Keratinocyte (primary cell): ENCODE results near the gene TMEM119. TPM values are rescaled to one million over a fixed set of nuclear protein-coding genes. Genes with fewer than 3 reads are reported as not detected.

Experiments
- DNase-seq: peaks from one replicate; pipeline ENCODE4 v3.0.0-alpha.2; 2011; ENCODE audit warnings: low read depth, missing footprints, low spot score
- FAIRE-seq: peaks from 2 replicates; lab custom pipeline; 2011; peaks lifted over from hg19 to GRCh38; lab: Jason Lieb, UNC
- H2AFZ ChIP-seq: 2 replicates; pipeline ENCODE4 v1.6.0; 2012; ENCODE audit warnings: low read length, control low read depth, inconsistent platforms; ENCODE audit not compliant: control insufficient read depth
- H3K27ac ChIP-seq: 2 replicates; pipeline ENCODE4 v1.5.1; 2011; ENCODE audit warnings: low read length; ENCODE audit not compliant: control insufficient read depth, insufficient read depth
- H3K27me3 ChIP-seq: 3 replicates; pipeline ENCODE4 v1.6.0; 2011; ENCODE audit warnings: low read length; ENCODE audit not compliant: control insufficient read depth, insufficient read depth; ENCODE audit errors: extremely low read depth
- H3K36me3 ChIP-seq, 2 experiments: 2 replicates in 1 of 2; 3 replicates in 1 of 2; pipeline ENCODE4 v1.5.1; 2011; ENCODE audit warnings: low read length in 2 of 2, mild to moderate bottlenecking in 1 of 2; ENCODE audit not compliant: control insufficient read depth in 2 of 2, insufficient read depth in 2 of 2; ENCODE audit errors: extremely low read depth in 1 of 2
- H3K4me1 ChIP-seq: 3 replicates; pipeline ENCODE4 v1.5.1; 2011; ENCODE audit warnings: low read length; ENCODE audit not compliant: control insufficient read depth, insufficient read depth; ENCODE audit errors: extremely low read depth
- H3K4me2 ChIP-seq: 3 replicates; pipeline ENCODE4 v1.6.0; 2011; ENCODE audit warnings: low read depth, low read length; ENCODE audit not compliant: control insufficient read depth, insufficient read depth; ENCODE audit errors: extremely low read depth
- H3K4me3 ChIP-seq, 3 experiments: fragments of 200-600 bp in 1 of 3; sonication (generic) in 1 of 3; 2 replicates in 2 of 3; 3 replicates in 1 of 3; pipeline ENCODE4 v1.5.1; 2011 to 2016; ENCODE audit warnings: low read length in 3 of 3, mild to moderate bottlenecking in 3 of 3, control low read depth in 2 of 3, inconsistent platforms in 1 of 3, low read depth in 1 of 3, mixed read lengths in 1 of 3, mixed run types in 1 of 3, moderate library complexity in 1 of 3; ENCODE audit not compliant: control insufficient read depth in 2 of 3, insufficient read depth in 2 of 3; ENCODE audit errors: extremely low read depth in 1 of 3
- H3K79me2 ChIP-seq: 2 replicates; pipeline ENCODE4 v1.6.0; 2012; ENCODE audit warnings: low read length; ENCODE audit not compliant: control insufficient read depth, insufficient read depth
- H3K9ac ChIP-seq: 3 replicates; pipeline ENCODE4 v1.6.0; 2011; ENCODE audit warnings: low read length; ENCODE audit not compliant: control insufficient read depth, insufficient read depth; ENCODE audit errors: extremely low read depth
- H3K9me1 ChIP-seq: 3 replicates; pipeline ENCODE4 v1.6.0; 2011; ENCODE audit warnings: low read length; ENCODE audit not compliant: control insufficient read depth, insufficient read depth; ENCODE audit errors: extremely low read depth
- H3K9me3 ChIP-seq: 2 replicates; pipeline ENCODE4 v1.5.1; 2012; ENCODE audit warnings: low read depth, low read length; ENCODE audit not compliant: control insufficient read depth
- H4K20me1 ChIP-seq: 3 replicates; pipeline ENCODE4 v1.6.0; 2011; ENCODE audit warnings: low read length; ENCODE audit not compliant: control insufficient read depth, insufficient read depth; ENCODE audit errors: extremely low read depth
- EZH2 ChIP-seq: IDR thresholded peaks from one replicate; pipeline ENCODE4 v1.6.1; 2012; ENCODE audit warnings: inconsistent platforms, mild to moderate bottlenecking, low read length, moderate library complexity
- dilution Hi-C: fragments of 300-500 bp; cut with MboI; formaldehyde crosslinking; loops from one replicate; pipeline ENCODE4 v1.7.0; 2020; ENCODE audit warnings: low sequenced_read_pairs; ENCODE audit not compliant: extremely low pct_ligation_motif_present
- polyA plus RNA-seq, 5 experiments: library from polyadenylated mRNA; depleted of rRNA in 3 of 5; stranded (reverse) in 3 of 5; stranded (forward) in 1 of 5; unstranded in 1 of 5; fragments of >200 nt; gene quantifications; 1 replicate in 1 of 5; 2 replicates in 3 of 5; 3 replicates in 1 of 5; pipeline versions ENCODE4 v1.2.1 to v1.2.3, GENCODE V29; 2011 to 2012; ENCODE audit warnings: missing spikeins in 2 of 5, low read depth in 1 of 5, low replicate concordance in 1 of 5
- TF ChIP-seq, protein P1 (sequence below), 3 experiments: IDR thresholded peaks in 1 of 3; conservative IDR thresholded peaks in 1 of 3; optimal IDR thresholded peaks in 1 of 3; 2 replicates in 2 of 3; 3 replicates in 1 of 3; pipeline versions ENCODE3 to v1.5.1; 2011; ENCODE audit warnings: low read length in 3 of 3, mild to moderate bottlenecking in 3 of 3, moderate library complexity in 2 of 3, control low read depth in 1 of 3, inconsistent platforms in 1 of 3; ENCODE audit not compliant: insufficient read depth in 2 of 3; ENCODE audit errors: extremely low read depth in 1 of 3

The TMEM119 gene
- polyA plus RNA-seq, 1 donor (not counting 4 experiments of a cell fraction or from before 2014, with no cell fraction given) = not detected

DNA sequence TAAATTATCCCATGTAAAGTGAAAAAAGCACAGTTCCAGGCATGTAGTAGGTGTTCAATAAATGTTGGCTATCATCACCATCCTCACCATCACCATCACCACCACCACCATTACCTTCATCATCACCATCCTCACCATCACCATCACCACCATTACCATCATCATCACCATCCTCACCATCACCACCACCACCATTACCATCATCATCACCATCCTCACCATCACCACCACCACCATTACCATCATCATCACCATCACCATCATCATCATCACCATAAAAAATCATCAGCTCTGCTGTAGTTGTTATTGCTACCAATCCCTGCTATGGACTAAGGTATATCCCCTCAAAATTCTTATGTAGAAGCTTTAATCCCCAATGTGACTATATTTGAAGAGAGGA, 20.4 kb downstream of the TMEM119 start:
- Histone ChIP-seq H3K4me2 (no peak overlapping the region), H3K4me1 (no peaks in the 10 kb centered on the region), H3K27ac (no peak overlapping the region), H3K4me3 (no peak overlapping the region), H3K36me3 (no peaks in the 10 kb centered on the region), H3K9ac (no peak overlapping the region), H3K79me2 (no peaks in the 10 kb centered on the region), H2AFZ (no peak overlapping the region), H4K20me1 (no peaks in the 10 kb centered on the region), H3K27me3 (peaks cover 1% of the 10 kb centered on the region), H3K9me1 (no peaks in the 10 kb centered on the region), H3K9me3 (no peaks in the 10 kb centered on the region)
- DNase-seq (no peak), FAIRE-seq (no peak)
- dilution Hi-C loops = no loop called here
- TF ChIP-seq, protein P1, sequence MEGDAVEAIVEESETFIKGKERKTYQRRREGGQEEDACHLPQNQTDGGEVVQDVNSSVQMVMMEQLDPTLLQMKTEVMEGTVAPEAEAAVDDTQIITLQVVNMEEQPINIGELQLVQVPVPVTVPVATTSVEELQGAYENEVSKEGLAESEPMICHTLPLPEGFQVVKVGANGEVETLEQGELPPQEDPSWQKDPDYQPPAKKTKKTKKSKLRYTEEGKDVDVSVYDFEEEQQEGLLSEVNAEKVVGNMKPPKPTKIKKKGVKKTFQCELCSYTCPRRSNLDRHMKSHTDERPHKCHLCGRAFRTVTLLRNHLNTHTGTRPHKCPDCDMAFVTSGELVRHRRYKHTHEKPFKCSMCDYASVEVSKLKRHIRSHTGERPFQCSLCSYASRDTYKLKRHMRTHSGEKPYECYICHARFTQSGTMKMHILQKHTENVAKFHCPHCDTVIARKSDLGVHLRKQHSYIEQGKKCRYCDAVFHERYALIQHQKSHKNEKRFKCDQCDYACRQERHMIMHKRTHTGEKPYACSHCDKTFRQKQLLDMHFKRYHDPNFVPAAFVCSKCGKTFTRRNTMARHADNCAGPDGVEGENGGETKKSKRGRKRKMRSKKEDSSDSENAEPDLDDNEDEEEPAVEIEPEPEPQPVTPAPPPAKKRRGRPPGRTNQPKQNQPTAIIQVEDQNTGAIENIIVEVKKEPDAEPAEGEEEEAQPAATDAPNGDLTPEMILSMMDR (optimal IDR thresholded peaks at IDR 0.05 in 1 of 3, IDR thresholded peaks at IDR 0.05 in 1 of 3, conservative IDR thresholded peaks at IDR 0.05 in 1 of 3; ENCODE audit: extremely low read depth in 1 of 3, insufficient read depth in 2 of 3, low read length in 3 of 3) = no peak
- TF ChIP-seq EZH2 = no peak

DNA sequence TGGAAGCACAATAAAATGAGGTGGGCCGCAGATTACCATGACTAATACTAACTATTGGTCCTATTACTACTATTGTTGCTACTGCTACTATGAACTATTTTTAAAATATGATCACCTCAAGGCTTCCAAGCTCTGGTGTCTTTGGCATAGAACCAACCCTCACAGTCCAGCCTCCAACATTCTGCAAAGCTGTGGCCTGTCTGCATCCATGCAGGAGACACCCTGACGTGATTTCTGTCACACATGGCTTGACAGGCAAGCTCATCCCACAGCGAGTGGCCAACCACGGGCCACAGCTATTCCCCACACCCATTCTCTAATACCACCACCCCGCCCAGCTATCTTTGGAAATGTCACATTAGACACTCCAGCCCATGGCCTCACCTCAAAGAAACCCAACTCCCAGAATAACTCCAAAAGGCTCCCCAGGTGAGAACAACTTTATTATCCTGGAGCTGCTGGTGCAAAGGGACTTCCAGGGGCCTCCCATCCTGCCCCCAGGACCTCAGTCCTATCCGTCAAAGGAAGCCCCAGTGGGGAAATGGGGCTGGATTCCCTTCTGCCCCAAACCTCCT, 21.1 kb downstream of the TMEM119 start:
- Histone ChIP-seq H3K27me3 (peaks cover 7% of the 10 kb centered on the region), H4K20me1 (no peaks in the 10 kb centered on the region), H3K36me3 (no peaks in the 10 kb centered on the region), H2AFZ (no peak overlapping the region), H3K4me1 (no peaks in the 10 kb centered on the region), H3K9me1 (no peaks in the 10 kb centered on the region), H3K4me3 (no peak overlapping the region), H3K4me2 (no peak overlapping the region), H3K9ac (no peak overlapping the region), H3K27ac (no peak overlapping the region), H3K79me2 (no peaks in the 10 kb centered on the region), H3K9me3 (no peaks in the 10 kb centered on the region)
- FAIRE-seq = no peak
- TF ChIP-seq EZH2 = no peak
- TF ChIP-seq, protein P1 (optimal IDR thresholded peaks at IDR 0.05 in 1 of 3, IDR thresholded peaks at IDR 0.05 in 1 of 3, conservative IDR thresholded peaks at IDR 0.05 in 1 of 3; ENCODE audit: extremely low read depth in 1 of 3, insufficient read depth in 2 of 3, low read length in 3 of 3) = no peak
- DNase-seq = no peak
- dilution Hi-C loops = no loop called here
